Measurements from ENCODE around the gene CBR3.

DNA sequence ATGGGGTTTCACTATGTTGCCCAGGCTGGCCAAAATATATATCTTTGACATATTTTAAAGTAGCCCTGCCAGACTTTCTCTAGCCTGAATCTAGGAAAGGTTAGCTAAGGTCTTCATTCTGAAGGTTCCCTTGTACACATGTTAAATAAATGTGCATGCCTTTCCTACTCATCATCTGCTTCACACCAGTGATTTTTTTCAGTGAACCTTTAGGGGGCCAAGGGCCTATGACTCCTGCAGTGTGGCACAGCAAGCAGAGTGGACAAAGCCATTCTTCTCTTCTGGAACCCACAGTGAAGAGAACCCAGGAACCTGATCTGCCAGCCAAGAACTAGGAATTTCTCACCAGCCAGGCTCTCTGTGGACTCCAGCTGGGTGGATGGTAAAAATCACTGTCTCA is 42.2 kb upstream of the CBR3 start:
- TF ChIP-seq, protein P1, sequence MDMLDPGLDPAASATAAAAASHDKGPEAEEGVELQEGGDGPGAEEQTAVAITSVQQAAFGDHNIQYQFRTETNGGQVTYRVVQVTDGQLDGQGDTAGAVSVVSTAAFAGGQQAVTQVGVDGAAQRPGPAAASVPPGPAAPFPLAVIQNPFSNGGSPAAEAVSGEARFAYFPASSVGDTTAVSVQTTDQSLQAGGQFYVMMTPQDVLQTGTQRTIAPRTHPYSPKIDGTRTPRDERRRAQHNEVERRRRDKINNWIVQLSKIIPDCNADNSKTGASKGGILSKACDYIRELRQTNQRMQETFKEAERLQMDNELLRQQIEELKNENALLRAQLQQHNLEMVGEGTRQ (IDR thresholded peaks at IDR 0.05; ENCODE audit: low read depth, low read length), result no peak
- TF ChIP-seq POLR2A (IDR thresholded peaks at IDR 0.05; ENCODE audit: low read depth, low read length), result no peak
- TF ChIP-seq, protein P2, sequence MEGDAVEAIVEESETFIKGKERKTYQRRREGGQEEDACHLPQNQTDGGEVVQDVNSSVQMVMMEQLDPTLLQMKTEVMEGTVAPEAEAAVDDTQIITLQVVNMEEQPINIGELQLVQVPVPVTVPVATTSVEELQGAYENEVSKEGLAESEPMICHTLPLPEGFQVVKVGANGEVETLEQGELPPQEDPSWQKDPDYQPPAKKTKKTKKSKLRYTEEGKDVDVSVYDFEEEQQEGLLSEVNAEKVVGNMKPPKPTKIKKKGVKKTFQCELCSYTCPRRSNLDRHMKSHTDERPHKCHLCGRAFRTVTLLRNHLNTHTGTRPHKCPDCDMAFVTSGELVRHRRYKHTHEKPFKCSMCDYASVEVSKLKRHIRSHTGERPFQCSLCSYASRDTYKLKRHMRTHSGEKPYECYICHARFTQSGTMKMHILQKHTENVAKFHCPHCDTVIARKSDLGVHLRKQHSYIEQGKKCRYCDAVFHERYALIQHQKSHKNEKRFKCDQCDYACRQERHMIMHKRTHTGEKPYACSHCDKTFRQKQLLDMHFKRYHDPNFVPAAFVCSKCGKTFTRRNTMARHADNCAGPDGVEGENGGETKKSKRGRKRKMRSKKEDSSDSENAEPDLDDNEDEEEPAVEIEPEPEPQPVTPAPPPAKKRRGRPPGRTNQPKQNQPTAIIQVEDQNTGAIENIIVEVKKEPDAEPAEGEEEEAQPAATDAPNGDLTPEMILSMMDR (conservative IDR thresholded peaks at IDR 0.05; ENCODE audit: low read depth, low read length), result no peak
- no peak for TF ChIP-seq CEBPB (IDR thresholded peaks at IDR 0.05; ENCODE audit: low read depth, low read length)
- no peak for TF ChIP-seq MAZ (IDR thresholded peaks at IDR 0.05; ENCODE audit: borderline replicate concordance, low read depth, low read length)
- no peak for TF ChIP-seq CHD1 (IDR thresholded peaks at IDR 0.05; ENCODE audit: low read depth, low read length)
- TF ChIP-seq MXI1 (IDR thresholded peaks at IDR 0.05; ENCODE audit: borderline replicate concordance, low read depth, low read length), result no peak
- TF ChIP-seq FOS (IDR thresholded peaks at IDR 0.05; ENCODE audit: low read depth, low read length), result no peak
- TF ChIP-seq SMC3 (IDR thresholded peaks at IDR 0.05; ENCODE audit: low read depth, low read length), result no peak
- no peak for TF ChIP-seq RAD21 (IDR thresholded peaks at IDR 0.05; ENCODE audit: low read length)
